Stomach (tissue), 9 donors: ENCODE measurements around the gene LTV1. TPM values are rescaled to one million over a fixed set of nuclear protein-coding genes. Genes with fewer than 3 reads are reported as not detected.
"Not testable (repeated sequence)": the region's sequence is repeated elsewhere in the genome, so short reads cannot be mapped to it uniquely, and the experiment has no call there.

Experiments
- DNase-seq, 2 donors: peaks; one replicate each; pipeline versions ENCODE4 v3.0.0 to v3.0.0-alpha.2; 2013 to 2019
- H3K27ac ChIP-seq, 5 donors: fragments of 200-600 bp in 4 of 5; sonication (generic) in 4 of 5; one replicate each; pipeline ENCODE4 v1.5.1; 2013 to 2019; ENCODE audit warnings: mild to moderate bottlenecking in 1 of 5, moderate library complexity in 1 of 5
- H3K27me3 ChIP-seq, 3 donors: fragments of 200-600 bp; sonication (generic); one replicate each; pipeline ENCODE4 v1.5.1; 2017 to 2019; ENCODE audit warnings: mixed run types in 1 of 3
- H3K36me3 ChIP-seq, 4 donors: fragments of 200-600 bp; sonication (generic); 1 replicate in 3 of 4; 2 replicates in 1 of 4; pipeline ENCODE4 v1.5.1; 2016 to 2019
- H3K4me1 ChIP-seq, 4 donors: fragments of 200-600 bp; sonication (generic); one replicate each; pipeline ENCODE4 v1.5.1; 2016 to 2019
- H3K4me3 ChIP-seq, 4 donors: fragments of 200-600 bp; sonication (generic) in 3 of 4; one replicate each; pipeline ENCODE4 v1.5.1; 2016 to 2019; ENCODE audit warnings: mild to moderate bottlenecking in 1 of 4
- H3K9me3 ChIP-seq, 4 donors: fragments of 200-600 bp; sonication (generic); one replicate each; pipeline ENCODE4 v1.5.1; 2016 to 2019
- EP300 ChIP-seq: sonication (generic); formaldehyde crosslinking; IDR thresholded peaks from one replicate; pipeline ENCODE4 v1.6.1; 2017; ENCODE audit warnings: antibody characterized with exemption
- POLR2A ChIP-seq, 4 donors: fragments of 450-650 bp; IDR thresholded peaks; one replicate each; pipeline ENCODE4 v1.6.1; 2016; ENCODE audit warnings: antibody characterized with exemption in 4 of 4, control low read depth in 2 of 4, mild to moderate bottlenecking in 1 of 4, moderate library complexity in 1 of 4
- POLR2AphosphoS5 ChIP-seq, 3 donors: sonication (generic); formaldehyde crosslinking; IDR thresholded peaks; one replicate each; pipeline ENCODE4 v1.6.1; 2016; ENCODE audit warnings: antibody characterized with exemption in 3 of 3
- WGBS, 5 donors: extraction: QIAGEN DNeasy Blood & Tissue Kit in 3 of 5; methylation state at CpG; one replicate each; pipeline versions ENCODE4 v1.1.5 to v1.1.7; 2013 to 2018; 5-methylcytosine and 5-hydroxymethylcytosine counted together
- intact Hi-C: fragments of 100-400 bp; cut with DNase I; formaldehyde crosslinking; loops from one replicate; pipeline ENCODE4 v1.15.1; 2023; ENCODE audit warnings: low total_unique reads
- polyA plus RNA-seq, 3 donors: library from polyadenylated mRNA; stranded (reverse); fragments of 200-250 nt; gene quantifications; one replicate each; pipeline ENCODE4 v1.2.3, GENCODE V29; 2013
- total RNA-seq, 5 donors: library from RNA; depleted of rRNA; stranded (reverse); fragments of >200 nt; gene quantifications; one replicate each; pipeline versions ENCODE4 v1.1.0 to v1.2.3, GENCODE V29; 2014 to 2016
- TF ChIP-seq, protein P1 (sequence below), 7 experiments: fragments of 450-650 bp in 4 of 7; fragments of 200-600 bp in 3 of 7; sonication (generic) in 3 of 7; IDR thresholded peaks; one replicate each; pipeline ENCODE4 v1.5.1; 2016 to 2019; ENCODE audit warnings: antibody characterized with exemption in 7 of 7, control low read depth in 2 of 7, mild to moderate bottlenecking in 1 of 7
- donor health status: healthy with polysubstance abuse.
- donor health status: Bipolar disorder and iron deficiency.
- donor health status: healthy.

LTV1 gene
- total and polyA plus RNA-seq, 8 donors: 1.2 to 25.3 (median 16.6) TPM

DNA sequence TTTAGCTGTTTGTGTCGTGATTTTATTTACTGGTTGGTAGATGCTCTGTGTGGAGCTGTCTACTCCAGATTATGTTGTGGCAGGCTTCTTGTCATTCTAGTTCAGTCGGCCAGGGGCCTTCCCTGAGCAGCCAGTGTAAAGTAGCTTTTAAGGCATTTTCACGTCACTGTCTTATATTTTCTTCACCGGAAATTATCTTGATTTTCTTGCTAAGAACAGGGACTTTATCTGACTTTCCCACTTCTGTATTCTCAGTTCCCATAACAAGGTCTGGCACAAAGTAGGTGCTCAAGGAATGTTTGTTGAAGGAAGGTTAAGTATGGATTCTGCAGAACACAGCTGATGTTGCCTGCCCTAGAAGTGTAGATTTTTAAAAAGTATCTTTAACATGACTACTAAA, 868 bp downstream of the LTV1 start:
- Histone ChIP-seq H3K27ac (peak overlapping the region in 4 of 5 donors; percentile 93 to 97 (median 94)), H3K36me3 (peaks cover 26 to 47% (median 43%) of the 10 kb centered on the region in 4 donors), H3K9me3 (no peaks in the 10 kb centered on the region), H3K27me3 (no peaks in the 10 kb centered on the region), H3K4me1 (peaks cover 8 to 34% (median 24%) of the 10 kb centered on the region in 4 donors), H3K4me3 (peak overlapping the region; percentile 71 to 87 (median 86))
- 2 to 10% (median 6%) methylated on average over 4 of the region's 4 CpGs for WGBS, 5 donors
- TF ChIP-seq POLR2A (IDR thresholded peaks at IDR 0.05) (no peak), POLR2AphosphoS5 (IDR thresholded peaks at IDR 0.05) (no peak), EP300 (no peak)
- TF ChIP-seq, protein P1, sequence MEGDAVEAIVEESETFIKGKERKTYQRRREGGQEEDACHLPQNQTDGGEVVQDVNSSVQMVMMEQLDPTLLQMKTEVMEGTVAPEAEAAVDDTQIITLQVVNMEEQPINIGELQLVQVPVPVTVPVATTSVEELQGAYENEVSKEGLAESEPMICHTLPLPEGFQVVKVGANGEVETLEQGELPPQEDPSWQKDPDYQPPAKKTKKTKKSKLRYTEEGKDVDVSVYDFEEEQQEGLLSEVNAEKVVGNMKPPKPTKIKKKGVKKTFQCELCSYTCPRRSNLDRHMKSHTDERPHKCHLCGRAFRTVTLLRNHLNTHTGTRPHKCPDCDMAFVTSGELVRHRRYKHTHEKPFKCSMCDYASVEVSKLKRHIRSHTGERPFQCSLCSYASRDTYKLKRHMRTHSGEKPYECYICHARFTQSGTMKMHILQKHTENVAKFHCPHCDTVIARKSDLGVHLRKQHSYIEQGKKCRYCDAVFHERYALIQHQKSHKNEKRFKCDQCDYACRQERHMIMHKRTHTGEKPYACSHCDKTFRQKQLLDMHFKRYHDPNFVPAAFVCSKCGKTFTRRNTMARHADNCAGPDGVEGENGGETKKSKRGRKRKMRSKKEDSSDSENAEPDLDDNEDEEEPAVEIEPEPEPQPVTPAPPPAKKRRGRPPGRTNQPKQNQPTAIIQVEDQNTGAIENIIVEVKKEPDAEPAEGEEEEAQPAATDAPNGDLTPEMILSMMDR (IDR thresholded peaks at IDR 0.05): no peak
- intact Hi-C loops: loop anchor here (10.0 kb wide), 1 partner anchor 269 kb away; no protein-coding TSS in a partner anchor
- DNase-seq: peak in 1 of 2 donors; percentile 29

DNA sequence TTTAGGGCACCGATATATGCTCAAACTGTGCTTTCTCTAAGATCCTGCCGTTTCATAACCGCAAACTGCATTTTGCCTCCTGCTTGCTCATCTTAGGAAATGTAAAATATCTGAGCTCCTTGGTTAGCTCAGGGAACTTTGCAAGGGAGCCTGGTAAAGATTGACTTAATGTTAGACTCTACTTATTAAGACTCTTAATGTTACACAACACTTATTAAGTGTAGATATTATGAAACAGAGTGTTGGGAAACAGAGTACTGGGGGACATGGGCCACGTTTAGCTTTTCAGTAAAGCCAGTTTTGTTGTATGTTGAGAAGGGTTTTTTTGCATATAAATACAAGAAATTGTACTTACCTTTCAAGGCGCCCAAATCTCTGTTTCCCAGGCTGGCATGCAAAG, 1.9 kb downstream of the LTV1 start:
- H3K9me3 ChIP-seq: no peaks in the 10 kb centered on the region
- 80 to 95% (median 91%) methylated on average over 5 of the region's 5 CpGs for WGBS, 5 donors
- no peak overlapping the region for H3K27ac ChIP-seq
- H3K36me3 ChIP-seq: peaks cover 31 to 57% (median 53%) of the 10 kb centered on the region in 4 donors
- no peak for DNase-seq
- intact Hi-C loops: loop anchor here (10.0 kb wide), 1 partner anchor 270 kb away; no protein-coding TSS in a partner anchor
- H3K27me3 ChIP-seq: no peaks in the 10 kb centered on the region
- no peak overlapping the region for H3K4me3 ChIP-seq
- TF ChIP-seq EP300 (no peak), POLR2AphosphoS5 (IDR thresholded peaks at IDR 0.05) (no peak), POLR2A (IDR thresholded peaks at IDR 0.05) (no peak)
- TF ChIP-seq, protein P1 (IDR thresholded peaks at IDR 0.05): no peak
- peaks cover 8 to 29% (median 21%) of the 10 kb centered on the region in 4 donors for H3K4me1 ChIP-seq

DNA sequence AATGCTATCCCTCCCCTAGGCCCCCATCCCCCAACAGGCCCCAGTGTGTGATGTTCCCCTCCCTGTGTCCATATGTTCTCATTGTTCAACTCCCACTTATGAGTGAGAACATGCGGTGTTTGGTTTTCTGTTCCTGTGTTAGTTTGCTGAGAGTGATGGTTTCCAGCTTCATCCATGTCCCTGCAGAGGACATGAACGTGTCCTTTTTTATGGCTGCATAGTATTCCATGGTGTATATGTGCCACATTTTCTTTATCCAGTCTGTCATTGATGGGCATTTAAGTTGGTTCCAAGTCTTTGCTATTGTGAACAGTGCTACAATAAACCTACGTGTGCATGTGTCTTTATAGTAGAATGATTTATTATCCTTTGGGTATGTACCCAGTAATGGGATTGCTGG, 8.6 kb downstream of the LTV1 start:
- H3K27me3 ChIP-seq, DNase-seq, H3K4me1 ChIP-seq, H3K27ac ChIP-seq, H3K4me3 ChIP-seq, intact Hi-C loops: not testable (repeated sequence)
- Histone ChIP-seq H3K9me3 (peaks cover 0 to 14% (median 4%) of the 10 kb centered on the region in 4 donors), H3K36me3 (peaks cover 58 to 100% (median 99%) of the 10 kb centered on the region in 4 donors)
- WGBS, 5 donors: 92 to 100% (median 96%) methylated on average over 3 of the region's 3 CpGs

DNA sequence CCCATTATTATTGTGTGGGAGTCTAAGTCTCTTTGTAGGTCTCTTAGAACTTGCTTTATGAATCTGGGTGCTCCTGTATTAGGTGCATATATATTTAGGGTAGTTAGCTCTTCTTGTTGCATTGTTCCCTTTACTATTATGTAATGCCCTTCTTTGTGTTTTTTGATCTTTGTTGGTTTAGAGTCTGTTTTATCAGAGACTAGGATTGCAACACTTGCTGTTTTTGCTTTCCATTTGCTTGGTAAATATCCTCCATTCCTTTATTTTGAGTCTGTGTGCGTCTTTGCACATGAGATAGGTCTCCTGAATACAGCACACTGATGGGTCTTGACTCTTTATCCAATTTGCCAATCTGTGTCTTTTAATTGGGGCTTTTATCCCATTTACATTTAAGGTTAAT, 11.9 kb downstream of the LTV1 start:
- peaks cover 0 to 16% (median 4%) of the 10 kb centered on the region in 4 donors for H3K9me3 ChIP-seq
- H3K27ac ChIP-seq, intact Hi-C loops, H3K4me3 ChIP-seq, DNase-seq, H3K4me1 ChIP-seq, H3K27me3 ChIP-seq: not testable (repeated sequence)
- H3K36me3 ChIP-seq: peaks cover 65 to 100% (median 99%) of the 10 kb centered on the region in 4 donors
- WGBS, 5 donors: 92 to 100% (median 100%) methylated on average over 1 of the region's 1 CpG

DNA sequence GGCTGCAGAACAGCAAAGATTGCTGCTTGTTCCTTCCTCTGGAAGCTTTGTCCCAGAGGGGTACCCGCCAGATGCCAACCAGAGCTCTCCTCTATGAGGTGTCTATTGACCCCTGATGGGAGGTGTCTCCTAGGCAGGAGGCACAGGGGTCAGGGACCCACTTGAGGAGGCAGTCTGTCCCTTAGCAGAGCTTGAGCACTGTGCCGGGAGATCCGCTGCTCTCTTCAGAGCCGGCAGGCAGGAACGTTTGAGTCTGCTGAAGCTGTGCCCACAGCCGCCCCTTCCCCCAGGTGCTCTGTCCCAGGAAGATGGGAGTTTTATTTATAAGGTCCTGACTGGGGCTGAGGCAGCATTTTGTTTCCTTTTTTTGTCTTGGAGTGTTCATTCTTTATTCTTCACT, 13.6 kb downstream of the LTV1 start:
- H3K27me3 ChIP-seq: not testable (repeated sequence)
- 94 to 97% (median 96%) methylated on average over 4 to 6 of the region's 6 CpGs for WGBS, 5 donors

DNA sequence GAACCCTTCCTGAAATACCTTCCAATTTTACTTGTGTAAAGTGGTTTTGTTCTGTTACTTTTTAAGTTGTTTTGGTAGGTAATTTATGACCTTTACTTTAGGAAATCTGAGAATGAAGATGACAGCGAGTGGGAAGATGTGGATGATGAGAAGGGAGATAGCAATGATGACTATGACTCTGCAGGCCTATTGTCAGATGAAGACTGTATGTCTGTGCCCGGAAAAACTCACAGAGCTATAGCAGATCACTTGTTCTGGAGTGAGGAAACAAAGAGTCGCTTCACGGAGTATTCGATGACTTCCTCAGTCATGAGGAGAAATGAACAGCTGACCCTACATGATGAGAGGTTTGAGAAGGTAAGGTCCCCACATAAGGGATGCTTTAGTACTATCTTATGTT, 14.5 kb downstream of the LTV1 start:
- TF ChIP-seq POLR2AphosphoS5 (IDR thresholded peaks at IDR 0.05): no peak
- TF ChIP-seq EP300: no peak
- TF ChIP-seq, protein P1 (IDR thresholded peaks at IDR 0.05): no peak
- TF ChIP-seq POLR2A (IDR thresholded peaks at IDR 0.05): no peak
- Histone ChIP-seq H3K4me3 (no peak overlapping the region), H3K27me3 (no peaks in the 10 kb centered on the region), H3K4me1 (no peaks in the 10 kb centered on the region), H3K36me3 (peaks cover 62 to 100% (median 99%) of the 10 kb centered on the region in 4 donors), H3K27ac (no peak overlapping the region), H3K9me3 (peaks cover 0 to 16% (median 4%) of the 10 kb centered on the region in 4 donors)
- 97 to 100% (median 98%) methylated on average over 5 of the region's 5 CpGs for WGBS, 5 donors
- intact Hi-C loops: no loop called here
- DNase-seq: no peak

More for the DNA sequence above, 13.6 kb downstream of the LTV1 start:
- peaks cover 0 to 16% (median 4%) of the 10 kb centered on the region in 4 donors for H3K9me3 ChIP-seq
- H3K27ac ChIP-seq, intact Hi-C loops, H3K4me3 ChIP-seq, DNase-seq, H3K4me1 ChIP-seq: not testable (repeated sequence)
- peaks cover 65 to 100% (median 99%) of the 10 kb centered on the region in 4 donors for H3K36me3 ChIP-seq
